COR-L47 (cell line): ENCODE data around the gene INPP5F.
A peak's percentile ranks its signal among the peaks of the same experiment; 100 is the strongest.

Source experiments
- DNase-seq: peaks from one replicate; lab custom pipeline; 2025; lab: John Stamatoyannopoulos, UW

Gene INPP5F

GRCh38 chr10:119725828-119726675 lies at the start of gene INPP5F:
INPP5F (plus strand) TSS chr10:119726050; CDS start chr10:119726263, 213 bp downstream.
- DNase-seq, result peak; percentile 79

GRCh38 chr10:119677126-119677525 lies 48.7 kb upstream of the INPP5F start:
- no peak for DNase-seq

GRCh38 chr10:119677904-119678755 lies 47.7 kb upstream of the INPP5F start:
- no peak for DNase-seq

- no peak for DNase-seq
Observed at GRCh38 chr10:119679480-119679829, 46.4 kb upstream of the INPP5F start.

- no peak for DNase-seq
Observed at GRCh38 chr10:119680050-119680449, 45.8 kb upstream of the INPP5F start.

- DNase-seq, result no peak
Observed at GRCh38 chr10:119680650-119681081, 45.2 kb upstream of the INPP5F start.

GRCh38 chr10:119686465-119687191 lies 39.2 kb upstream of the INPP5F start:
- DNase-seq, result peak; percentile 9

- no peak for DNase-seq
Observed at GRCh38 chr10:119687192-119688032, 38.4 kb upstream of the INPP5F start.

- no peak for DNase-seq
Observed at GRCh38 chr10:119688033-119688508, 37.8 kb upstream of the INPP5F start.

- no peak for DNase-seq
Observed at GRCh38 chr10:119689016-119689580, 36.8 kb upstream of the INPP5F start.

GRCh38 chr10:119691726-119692125 lies 34.1 kb upstream of the INPP5F start:
- no peak for DNase-seq

- no peak for DNase-seq
Observed at GRCh38 chr10:119693262-119693957, 32.4 kb upstream of the INPP5F start.

GRCh38 chr10:119694608-119695007 lies 31.2 kb upstream of the INPP5F start:
- no peak for DNase-seq

- no peak for DNase-seq
Observed at GRCh38 chr10:119700321-119700954, 25.4 kb upstream of the INPP5F start.

GRCh38 chr10:119701861-119702260 lies 24.0 kb upstream of the INPP5F start:
- no peak for DNase-seq

- DNase-seq, result no peak
Observed at GRCh38 chr10:119702583-119702982, 23.3 kb upstream of the INPP5F start.

- DNase-seq, result no peak
Observed at GRCh38 chr10:119703903-119704508, 21.8 kb upstream of the INPP5F start.

- no peak for DNase-seq
Observed at GRCh38 chr10:119705434-119705831, 20.4 kb upstream of the INPP5F start.

GRCh38 chr10:119706521-119707278 lies 19.1 kb upstream of the INPP5F start:
- no peak for DNase-seq
